CD4-positive, alpha-beta T cell treated with Interleukin-15 for 1 hour (primary cell): ENCODE data around the gene TBC1D16.

Experiments
- DNase-seq: peaks from one replicate; pipeline ENCODE4 v3.0.0-alpha.2; 2020

The TBC1D16 gene

GRCh38 chr17:79986411-79987186 lies 49.1 kb downstream of the TBC1D16 start:
- peak; percentile 11 for DNase-seq

GRCh38 chr17:79985943-79986391 lies 49.7 kb downstream of the TBC1D16 start:
- no peak for DNase-seq

GRCh38 chr17:79985361-79985942 lies 50.2 kb downstream of the TBC1D16 start:
- DNase-seq, result no peak

GRCh38 chr17:79984877-79985276 lies 50.8 kb downstream of the TBC1D16 start:
- DNase-seq, result peak; percentile 12

- no peak for DNase-seq
Observed at GRCh38 chr17:79984045-79984840, 51.4 kb downstream of the TBC1D16 start.

GRCh38 chr17:79983456-79983855 lies 52.2 kb downstream of the TBC1D16 start:
- DNase-seq, result peak; percentile 12

- peak; percentile 10 for DNase-seq
Observed at GRCh38 chr17:79982986-79983385, 52.7 kb downstream of the TBC1D16 start.

GRCh38 chr17:79981661-79982101 lies 54.0 kb downstream of the TBC1D16 start:
- DNase-seq, result peak; percentile 8

GRCh38 chr17:79981090-79981489 lies 54.6 kb downstream of the TBC1D16 start:
- peak; percentile 9 for DNase-seq

GRCh38 chr17:79980246-79981043 lies 55.2 kb downstream of the TBC1D16 start:
- DNase-seq, result peak; percentile 9

- peak; percentile 15 for DNase-seq
Observed at GRCh38 chr17:79979816-79980215, 55.9 kb downstream of the TBC1D16 start.

GRCh38 chr17:79979221-79979741 lies 56.4 kb downstream of the TBC1D16 start:
- peak; percentile 12 for DNase-seq

- DNase-seq, result no peak
Observed at GRCh38 chr17:79978548-79978855, 57.2 kb downstream of the TBC1D16 start.

- DNase-seq, result peak; percentile 10
Observed at GRCh38 chr17:79977708-79978547, 57.7 kb downstream of the TBC1D16 start.

GRCh38 chr17:79977161-79977631 lies 58.5 kb downstream of the TBC1D16 start:
- DNase-seq, result no peak

- no peak for DNase-seq
Observed at GRCh38 chr17:79976451-79976850, 59.2 kb downstream of the TBC1D16 start.

- no peak for DNase-seq
Observed at GRCh38 chr17:79975498-79976134, 60.1 kb downstream of the TBC1D16 start.

GRCh38 chr17:79974566-79975497 lies 60.8 kb downstream of the TBC1D16 start:
- no peak for DNase-seq

GRCh38 chr17:79971651-79972050 lies 64.0 kb downstream of the TBC1D16 start:
- no peak for DNase-seq

- DNase-seq, result no peak
Observed at GRCh38 chr17:79970576-79971068, 65.0 kb downstream of the TBC1D16 start.
